Kidney (tissue), 14 donors: ENCODE measurements around the gene FNDC11. TPM values are rescaled to one million over a fixed set of nuclear protein-coding genes. Genes with fewer than 3 reads are reported as not detected.

Experiments
- DNase-seq, 5 donors: peaks; one replicate each; pipeline ENCODE4 v3.0.0-alpha.2; 2013 to 2020
- FAIRE-seq: peaks from 2 replicates; lab custom pipeline; 2012; peaks lifted over from hg19 to GRCh38; lab: Jason Lieb, UNC
- H3K27ac ChIP-seq, 2 donors: one replicate each; pipeline ENCODE4 v1.7.0; 2013; ENCODE audit warnings: low read depth in 2 of 2, low read length in 2 of 2, inconsistent platforms in 1 of 2
- H3K27me3 ChIP-seq: one replicate; pipeline ENCODE4 v1.7.1; 2013; ENCODE audit warnings: low read length, inconsistent platforms; ENCODE audit not compliant: control insufficient read depth, insufficient read depth
- H3K36me3 ChIP-seq, 3 donors: one replicate each; pipeline versions ENCODE4 v1.7.0 to v1.7.1; 2013; ENCODE audit warnings: low read length in 3 of 3, control low read depth in 1 of 3, inconsistent platforms in 1 of 3; ENCODE audit not compliant: insufficient read depth in 3 of 3, control insufficient read depth in 2 of 3
- H3K4me1 ChIP-seq, 3 donors: one replicate each; pipeline versions ENCODE4 v1.7.0 to v1.7.1; 2013; ENCODE audit warnings: low read length in 3 of 3, inconsistent platforms in 1 of 3, low read depth in 1 of 3; ENCODE audit not compliant: control insufficient read depth in 2 of 3, insufficient read depth in 2 of 3
- H3K4me3 ChIP-seq, 3 donors: one replicate each; pipeline versions ENCODE4 v1.7.0 to v1.8.1; 2013; ENCODE audit warnings: low read length in 3 of 3, control low read depth in 1 of 3, inconsistent platforms in 1 of 3
- H3K9ac ChIP-seq, 3 donors: one replicate each; pipeline versions ENCODE4 v1.7.0 to v1.7.1; 2013; ENCODE audit warnings: low read length in 3 of 3, control low read depth in 1 of 3, inconsistent platforms in 1 of 3
- H3K9me3 ChIP-seq, 3 donors: one replicate each; pipeline versions ENCODE4 v1.7.0 to v1.7.1; 2013; ENCODE audit warnings: low read length in 3 of 3, control low read depth in 1 of 3, inconsistent platforms in 1 of 3; ENCODE audit not compliant: control insufficient read depth in 2 of 3, insufficient read depth in 1 of 3
- CTCF ChIP-seq: IDR thresholded peaks from 3 replicates; pipeline ENCODE4 v1.5.1; 2012; ENCODE audit warnings: mild to moderate bottlenecking, moderate library complexity, borderline replicate concordance; ENCODE audit not compliant: insufficient read depth; ENCODE audit errors: extremely low read depth
- intact Hi-C: fragments of 100-400 bp; cut with DNase I; formaldehyde crosslinking; loops from one replicate; pipeline ENCODE4 v1.11.1; 2022
- polyA plus RNA-seq: library from polyadenylated mRNA; stranded (reverse); fragments of 350-450 nt; fragmentation: Illumina TruSeq; extraction: RNeasy Lipid Tissue Mini Kit (QIAGEN cat#74804); gene quantifications from one replicate; pipeline ENCODE4 v1.2.3, GENCODE V29; 2014; ENCODE audit warnings: low read depth, low replicate concordance; ENCODE audit not compliant: insufficient read depth
- total RNA-seq: library from RNA; stranded (reverse); fragmentation: NEBNext Ultra II Directional; extraction: Animal tissue kit (Norgen Biotek cat#: 25700); gene quantifications from one replicate; pipeline ENCODE4 v1.2.1, GENCODE V29; 2021
- donor health status: control.
- donor health status: control.
- donor health status: control.
- donor health status: control.
- donor health status: control.
- donor health status: DM: yes; HTN: yes; CAD: no.
- donor health status: Normal renal cell carcinoma (clear cell type).

The FNDC11 gene
- total and polyA plus RNA-seq, 2 donors from 2014 or later, result 0.47 to 1.6 TPM

GRCh38 chr20:63552481-63553249, 1.3 kb upstream of the FNDC11 start:
- Histone ChIP-seq H3K27me3 (no peaks in the 10 kb centered on the region), H3K27ac (no peak overlapping the region), H3K9me3 (no peaks in the 10 kb centered on the region), H3K9ac (no peak overlapping the region), H3K4me1 (no peaks in the 10 kb centered on the region), H3K4me3 (no peak overlapping the region), H3K36me3 (no peaks in the 10 kb centered on the region)
- no peak for TF ChIP-seq CTCF
- no peak for FAIRE-seq
- peak in 4 of 5 donors; percentile 44 to 85 (median 51) for DNase-seq
- intact Hi-C loops, result no loop called here

GRCh38 chr20:63553251-63553932, 567 bp upstream of the FNDC11 start:
- FAIRE-seq, result no peak
- no peak overlapping the region for H3K27ac ChIP-seq

GRCh38 chr20:63554361-63555278, 661 bp downstream of the FNDC11 start:
- no peaks in the 10 kb centered on the region for H3K27me3 ChIP-seq
- FAIRE-seq (no peak), DNase-seq (peak in 2 of 5 donors; percentile 45 to 80)
- intact Hi-C loops, result no loop called here
- TF ChIP-seq CTCF, result no peak
- no peaks in the 10 kb centered on the region for H3K36me3 ChIP-seq
- H3K4me1 ChIP-seq, result no peaks in the 10 kb centered on the region
- H3K4me3 ChIP-seq, result peak overlapping the region in 1 of 3 donors; percentile 16
- no peak overlapping the region for H3K27ac ChIP-seq
- H3K9me3 ChIP-seq, result no peaks in the 10 kb centered on the region
- no peak overlapping the region for H3K9ac ChIP-seq

More at GRCh38 chr20:63553251-63553932, 567 bp upstream of the FNDC11 start:
- no peaks in the 10 kb centered on the region for H3K9me3 ChIP-seq
- H3K36me3 ChIP-seq, result no peaks in the 10 kb centered on the region
- no peak for TF ChIP-seq CTCF
- no peaks in the 10 kb centered on the region for H3K4me1 ChIP-seq
- H3K27me3 ChIP-seq, result no peaks in the 10 kb centered on the region
- peak; percentile 82 to 97 (median 89) for DNase-seq
- peak overlapping the region in 1 of 3 donors; percentile 29 for H3K4me3 ChIP-seq
- intact Hi-C loops, result no loop called here
- H3K9ac ChIP-seq, result no peak overlapping the region
